GM12878 (cell line): Measurements from ENCODE around the gene SMARCE1. TPM values are rescaled to one million over a fixed set of nuclear protein-coding genes. Genes with fewer than 3 reads are reported as not detected.

Experiments
- ATAC-seq: fragments of 200-7000 bp; cut with Tn5 transposase; 3 replicates; pipeline ENCODE4 v1.9.1; 2020; ENCODE audit warnings: mild to moderate bottlenecking, moderate library complexity
- BruUV-seq: library from RNA; stranded (reverse); fragments of 400-500 nt; replicated peaks from 2 replicates; lab custom pipeline; 2021; lab: Mats Ljungman, UMichigan
- CTCF ChIA-PET: fragments of 300-600 bp; sonication (Branson Sonifier 250); formaldehyde crosslinking; extraction: SDS; loops from one replicate; lab custom pipeline; 2021; ENCODE audit warnings: inconsistent platforms; lab: Yijun Ruan, JAX
- POLR2A ChIA-PET: fragments of 350-600 bp; formaldehyde crosslinking; extraction: SDS; loops from one replicate; lab custom pipeline; 2021; ENCODE audit warnings: inconsistent platforms; lab: Charles Lee
- RAD21 ChIA-PET: fragments of 300-600 bp; sonication (Branson Sonifier 250); formaldehyde crosslinking; loops from one replicate; lab custom pipeline; 2023; ENCODE audit warnings: antibody characterized with exemption; ENCODE audit not compliant: unreplicated experiment; lab: Charles Lee
- SMC1A ChIA-PET: fragments of 300-600 bp; sonication (Branson Sonifier 250); formaldehyde crosslinking; loops from one replicate; lab custom pipeline; 2023; ENCODE audit not compliant: unreplicated experiment, uncharacterized antibody; lab: Charles Lee
- DNase-seq: peaks from one replicate; pipeline ENCODE4 v3.0.0-alpha.2; 2011; ENCODE audit warnings: low read depth, low spot score
- FAIRE-seq: peaks from 3 replicates; lab custom pipeline; 2011; peaks lifted over from hg19 to GRCh38; lab: Jason Lieb, UNC
- H2AFZ ChIP-seq: 2 replicates; pipeline ENCODE4 v1.6.0; 2011; ENCODE audit warnings: low read depth, low read length, control low read depth; ENCODE audit not compliant: control insufficient read depth
- H3K27ac ChIP-seq: 2 replicates; pipeline ENCODE4 v1.5.1; 2011; ENCODE audit warnings: control low read depth; ENCODE audit not compliant: control insufficient read depth, insufficient read depth
- H3K27me3 ChIP-seq, 2 experiments: replicated peaks in 1 of 2; 2 replicates each; pipeline versions ENCODE4 v1.6.0 to v1.6.1; 2011; ENCODE audit warnings: low read length in 1 of 2; ENCODE audit not compliant: control insufficient read depth in 2 of 2, insufficient read depth in 2 of 2
- H3K36me3 ChIP-seq, 2 experiments: 2 replicates each; pipeline ENCODE4 v1.5.1; 2011; ENCODE audit warnings: low read length in 1 of 2; ENCODE audit not compliant: control insufficient read depth in 2 of 2, insufficient read depth in 2 of 2
- H3K4me1 ChIP-seq: 2 replicates; pipeline ENCODE4 v1.6.1; 2011; ENCODE audit warnings: mild to moderate bottlenecking, low read length, moderate library complexity, mixed read lengths; ENCODE audit not compliant: control insufficient read depth, insufficient read depth
- H3K4me2 ChIP-seq: 2 replicates; pipeline ENCODE4 v1.6.0; 2011; ENCODE audit warnings: control low read depth; ENCODE audit not compliant: control insufficient read depth, insufficient read depth
- H3K4me3 ChIP-seq: fragments of 200-600 bp; sonication (generic); 2 replicates; pipeline ENCODE4 v1.5.1; 2016
- H3K79me2 ChIP-seq: 2 replicates; pipeline ENCODE4 v1.6.0; 2011; ENCODE audit warnings: low read length; ENCODE audit not compliant: control insufficient read depth, insufficient read depth
- H3K9ac ChIP-seq: 2 replicates; pipeline ENCODE4 v1.8.0; 2011; ENCODE audit warnings: low read length, control low read depth, mixed read lengths; ENCODE audit not compliant: control insufficient read depth, insufficient read depth
- H3K9me3 ChIP-seq: replicated peaks from 3 replicates; pipeline ENCODE4 v1.5.1; 2011; ENCODE audit warnings: mild to moderate bottlenecking, low read length; ENCODE audit not compliant: control insufficient read depth, insufficient read depth
- H4K20me1 ChIP-seq: 2 replicates; pipeline ENCODE4 v1.6.0; 2011; ENCODE audit not compliant: control insufficient read depth, insufficient read depth
- CEBPB ChIP-seq, 2 experiments: fragments of 150-350 bp in 1 of 2; IDR thresholded peaks; 2 replicates each; pipeline ENCODE4 v1.6.1; 2012 to 2014; ENCODE audit warnings: low read depth in 2 of 2, low read length in 2 of 2, borderline replicate concordance in 1 of 2, inconsistent platforms in 1 of 2
- IKZF1 ChIP-seq: fragments of 450-650 bp; conservative IDR thresholded peaks from 2 replicates; pipeline ENCODE4 v1.6.1; 2017; ENCODE audit warnings: antibody characterized with exemption, mild to moderate bottlenecking
- MTA2 ChIP-seq: fragments of 450-650 bp; IDR thresholded peaks from 2 replicates; pipeline ENCODE4 v1.6.1; 2016; ENCODE audit warnings: low read depth, mild to moderate bottlenecking, moderate library complexity
- POLR2A ChIP-seq: IDR thresholded peaks from 2 replicates; pipeline ENCODE4 v1.6.1; 2011; ENCODE audit warnings: low read depth, mild to moderate bottlenecking, low read length
- RAD51 ChIP-seq: fragments of 450-650 bp; IDR thresholded peaks from 2 replicates; pipeline ENCODE4 v1.6.1; 2016; ENCODE audit warnings: moderate library complexity, mild to moderate bottlenecking, inconsistent platforms
- RFX5 ChIP-seq: IDR thresholded peaks from 2 replicates; pipeline ENCODE4 v1.6.1; 2011; ENCODE audit warnings: low read depth, low read length, improper control_type of control experiment
- SIN3A ChIP-seq: IDR thresholded peaks from 2 replicates; pipeline ENCODE4 v1.6.1; 2012; ENCODE audit warnings: low read depth, low read length, improper control_type of control experiment
- SMC3 ChIP-seq: IDR thresholded peaks from 2 replicates; pipeline ENCODE4 v1.6.1; 2011; ENCODE audit warnings: low read length, improper control_type of control experiment, borderline replicate concordance
- SRF ChIP-seq, 2 experiments: IDR thresholded peaks; 2 replicates each; pipeline ENCODE4 v1.6.1; 2011; ENCODE audit warnings: low read depth in 2 of 2, low read length in 2 of 2, mild to moderate bottlenecking in 1 of 2, moderate library complexity in 1 of 2
- SUPT20H ChIP-seq: IDR thresholded peaks from 2 replicates; pipeline ENCODE4 v1.6.1; 2011; ENCODE audit warnings: low read depth, mild to moderate bottlenecking, low read length, moderate library complexity, borderline replicate concordance; ENCODE audit not compliant: control insufficient read depth
- TAF1 ChIP-seq: IDR thresholded peaks from 2 replicates; pipeline ENCODE4 v1.6.1; 2011; ENCODE audit warnings: mild to moderate bottlenecking, low read depth, low read length, borderline replicate concordance
- YBX1 ChIP-seq: fragments of 450-650 bp; IDR thresholded peaks from 2 replicates; pipeline ENCODE4 v1.6.1; 2016; ENCODE audit warnings: antibody characterized with exemption
- ZNF622 ChIP-seq: fragments of 450-650 bp; IDR thresholded peaks from 2 replicates; pipeline ENCODE4 v1.6.1; 2017; ENCODE audit warnings: mild to moderate bottlenecking, inconsistent platforms
- WGBS: methylation state at CpG from one replicate; pipeline ENCODE4 v1.1.6; 2016; ENCODE audit warnings: low lambda C conversion rate; ENCODE audit not compliant: insufficient replicate concordance, insufficient coverage; ENCODE audit errors: missing lambda C conversion rate; 5-methylcytosine and 5-hydroxymethylcytosine counted together
- in situ Hi-C: fragments of 300-500 bp; cut with MboI; formaldehyde crosslinking; loops from 9 replicates; pipeline ENCODE4 v1.14.3; 2018; ENCODE audit warnings: mixed read lengths
- intact Hi-C: fragments of 100-400 bp; cut with micrococcal nuclease; formaldehyde crosslinking; loops from one replicate; pipeline ENCODE4 v1.14.2; 2022; ENCODE audit not compliant: unreplicated experiment
- polyA plus RNA-seq, 11 experiments: library from polyadenylated mRNA; depleted of rRNA in 4 of 11; unstranded in 6 of 11; stranded (reverse) in 5 of 11; fragments of >200 nt; fragmentation: Nextera tagmentation in 4 of 11; fragmentation: Illumina TruSeq in 1 of 11; extraction: Ambion mirVana in 4 of 11; extraction: Trizol in 1 of 11; gene quantifications; 1 replicate in 1 of 11; 2 replicates in 10 of 11; pipeline versions ENCODE4 v1.2.1 to v1.2.3, GENCODE V29; 2011 to 2016; ENCODE audit warnings: inconsistent platforms in 2 of 11, missing spikeins in 2 of 11, low read depth in 1 of 11
- total RNA-seq, 4 experiments: library from RNA; depleted of rRNA in 3 of 4; stranded (reverse); fragments of >200 nt in 3 of 4; fragmentation: Illumina TruSeq in 1 of 4; extraction: Trizol in 1 of 4; gene quantifications; 2 replicates each; pipeline versions ENCODE4 v1.2.1 to v1.2.3, GENCODE V29; 2013 to 2021
- TF ChIP-seq, protein P1 (sequence below): fragments of 450-650 bp; IDR thresholded peaks from 2 replicates; pipeline ENCODE4 v1.6.1; 2017; ENCODE audit warnings: mild to moderate bottlenecking
- TF ChIP-seq, protein P2 (sequence below): IDR thresholded peaks from 2 replicates; pipeline ENCODE4 v1.6.1; 2012; ENCODE audit warnings: low read depth, low read length, improper control_type of control experiment
- TF ChIP-seq, protein P3 (sequence below): IDR thresholded peaks from 2 replicates; pipeline ENCODE4 v1.6.1; 2011; ENCODE audit warnings: low read depth, mild to moderate bottlenecking, low read length, moderate library complexity, borderline replicate concordance; ENCODE audit errors: extremely low read depth

The SMARCE1 gene
- total and polyA plus RNA-seq, 10 of the 15 experiments (the other 5 are each of a cell fraction or from before 2014, with no cell fraction given), result 87.9 to 191 (median 132) TPM

DNA sequence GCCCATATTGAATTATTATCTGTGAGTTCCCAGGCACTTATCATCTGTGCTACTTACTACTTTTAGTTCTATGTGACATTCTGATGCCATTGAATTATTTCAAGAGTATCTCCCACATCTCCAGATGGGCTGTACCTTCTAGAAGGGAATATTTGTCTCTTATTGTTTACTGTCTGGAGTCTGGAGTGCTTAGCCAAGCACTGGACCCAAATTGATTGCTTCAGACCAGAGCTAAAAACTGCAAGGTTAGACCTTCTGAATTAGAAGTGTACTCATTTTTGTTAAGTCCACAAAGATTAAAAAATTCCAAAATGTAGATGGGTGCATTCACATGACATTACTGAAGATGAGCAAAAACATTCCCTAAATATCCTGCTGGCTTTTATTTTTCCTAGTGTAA is 33.4 kb upstream of the SMARCE1 start:
- POLR2A ChIA-PET, result no interaction called here
- CTCF ChIA-PET, result interaction anchor here (1.2 to 4.1 kb wide), 3 partner anchors 13 to 111 kb away, joined by 3 to 18 read pairs (median 14); no protein-coding TSS in a partner anchor

DNA sequence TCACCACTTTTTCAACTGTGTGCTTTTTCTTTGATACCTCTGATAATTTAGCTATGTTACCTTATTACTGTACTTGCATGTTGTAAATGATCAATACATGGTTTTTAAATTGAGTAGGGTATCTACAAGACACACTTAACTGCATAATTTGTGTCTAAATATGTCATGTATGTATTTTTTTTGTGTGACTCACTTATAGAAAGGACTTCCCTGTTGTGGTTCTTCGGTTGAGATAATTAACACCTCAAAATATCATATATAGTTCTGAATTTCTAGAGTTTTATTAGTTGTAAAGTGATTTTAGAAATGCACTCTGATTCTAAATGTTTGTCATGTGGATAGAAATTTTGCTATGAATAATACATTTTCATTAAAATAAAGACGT is 31.9 kb upstream of the SMARCE1 start:
- in situ Hi-C loops, result no loop called here
- Histone ChIP-seq H3K4me2 (no peak overlapping the region), H3K27me3 (peaks cover 0 to 8% of the 10 kb centered on the region in 2 experiments; a peak in 1 of 4 replicates), H3K27ac (no peak overlapping the region), H2AFZ (no peak overlapping the region), H3K79me2 (no peaks in the 10 kb centered on the region), H4K20me1 (no peaks in the 10 kb centered on the region), H3K9ac (no peak overlapping the region), H3K4me1 (no peaks in the 10 kb centered on the region), H3K36me3 (no peaks in the 10 kb centered on the region), H3K4me3 (no peak overlapping the region; the same call in 1 of the 2 replicates), H3K9me3 (no peaks in the 10 kb centered on the region)
- ChIA-PET RAD21 (interaction anchor here (1.0 to 3.1 kb wide), 7 partner anchors 12 to 262 kb away, joined by 3 to 15 read pairs (median 10); partner anchors contain the start of gene TOP2A), SMC1A (interaction anchor here (0.8 to 9.3 kb wide), 17 partner anchors 9 to 215 kb away, joined by 3 to 58 read pairs (median 4); partner anchors contain the start of gene KRT24), CTCF (interaction anchor here (1.1 to 4.1 kb wide), 5 partner anchors 15 to 64 kb away, joined by 4 to 18 read pairs (median 8); no protein-coding TSS in a partner anchor), POLR2A (interaction anchor here (1.0 to 1.7 kb wide), 3 partner anchors 60 to 65 kb away, joined by 3 read pairs; no protein-coding TSS in a partner anchor)
- BruUV-seq, result no TSS peak
- FAIRE-seq, result no peak
- 3% methylated on average over 2 of the region's 2 CpGs for WGBS
- peak; percentile 76 for ATAC-seq
- no peak for DNase-seq
- intact Hi-C loops, result loop anchor here (5.0 kb wide), 1 partner anchor 98 kb away; no protein-coding TSS in a partner anchor
- TF ChIP-seq ZNF622, result no peak
- TF ChIP-seq, protein P1, sequence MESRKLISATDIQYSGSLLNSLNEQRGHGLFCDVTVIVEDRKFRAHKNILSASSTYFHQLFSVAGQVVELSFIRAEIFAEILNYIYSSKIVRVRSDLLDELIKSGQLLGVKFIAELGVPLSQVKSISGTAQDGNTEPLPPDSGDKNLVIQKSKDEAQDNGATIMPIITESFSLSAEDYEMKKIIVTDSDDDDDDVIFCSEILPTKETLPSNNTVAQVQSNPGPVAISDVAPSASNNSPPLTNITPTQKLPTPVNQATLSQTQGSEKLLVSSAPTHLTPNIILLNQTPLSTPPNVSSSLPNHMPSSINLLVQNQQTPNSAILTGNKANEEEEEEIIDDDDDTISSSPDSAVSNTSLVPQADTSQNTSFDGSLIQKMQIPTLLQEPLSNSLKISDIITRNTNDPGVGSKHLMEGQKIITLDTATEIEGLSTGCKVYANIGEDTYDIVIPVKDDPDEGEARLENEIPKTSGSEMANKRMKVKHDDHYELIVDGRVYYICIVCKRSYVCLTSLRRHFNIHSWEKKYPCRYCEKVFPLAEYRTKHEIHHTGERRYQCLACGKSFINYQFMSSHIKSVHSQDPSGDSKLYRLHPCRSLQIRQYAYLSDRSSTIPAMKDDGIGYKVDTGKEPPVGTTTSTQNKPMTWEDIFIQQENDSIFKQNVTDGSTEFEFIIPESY, result no peak
- no peak for TF ChIP-seq SIN3A
- TF ChIP-seq RAD51, result no peak
- TF ChIP-seq YBX1, result no peak
- no peak for TF ChIP-seq TAF1
- TF ChIP-seq SRF (IDR thresholded peaks at IDR 0.05; ENCODE audit: low read depth in 2 of 2, low read length in 2 of 2), result no peak
- no peak for TF ChIP-seq CEBPB (IDR thresholded peaks at IDR 0.05; ENCODE audit: borderline replicate concordance in 1 of 2, low read depth in 2 of 2, low read length in 2 of 2)
- TF ChIP-seq RFX5, result no peak
- TF ChIP-seq, protein P2, sequence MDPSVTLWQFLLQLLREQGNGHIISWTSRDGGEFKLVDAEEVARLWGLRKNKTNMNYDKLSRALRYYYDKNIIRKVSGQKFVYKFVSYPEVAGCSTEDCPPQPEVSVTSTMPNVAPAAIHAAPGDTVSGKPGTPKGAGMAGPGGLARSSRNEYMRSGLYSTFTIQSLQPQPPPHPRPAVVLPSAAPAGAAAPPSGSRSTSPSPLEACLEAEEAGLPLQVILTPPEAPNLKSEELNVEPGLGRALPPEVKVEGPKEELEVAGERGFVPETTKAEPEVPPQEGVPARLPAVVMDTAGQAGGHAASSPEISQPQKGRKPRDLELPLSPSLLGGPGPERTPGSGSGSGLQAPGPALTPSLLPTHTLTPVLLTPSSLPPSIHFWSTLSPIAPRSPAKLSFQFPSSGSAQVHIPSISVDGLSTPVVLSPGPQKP, result no peak
- TF ChIP-seq IKZF1, result no peak
- peak; percentile 60 for TF ChIP-seq MTA2

More for the DNA sequence above, 33.4 kb upstream of the SMARCE1 start:
- Histone ChIP-seq H3K36me3 (no peaks in the 10 kb centered on the region), H3K4me3 (no peak overlapping the region), H3K27ac (no peak overlapping the region), H2AFZ (no peak overlapping the region), H3K9ac (no peak overlapping the region), H4K20me1 (no peaks in the 10 kb centered on the region), H3K4me2 (no peak overlapping the region), H3K9me3 (no peaks in the 10 kb centered on the region), H3K27me3 (0 out of 4 replicates have a peak, but pooled peaks cover 0 to 6% of the 10 kb centered on the region in 2 experiments), H3K79me2 (no peaks in the 10 kb centered on the region), H3K4me1 (no peaks in the 10 kb centered on the region)
- RAD21 ChIA-PET, result interaction anchor here (3.1 kb wide), 1 partner anchor 56 kb away, joined by 15 read pairs; no protein-coding TSS in a partner anchor
- in situ Hi-C loops, result no loop called here
- no peak for DNase-seq
- no peak for FAIRE-seq
- SMC1A ChIA-PET, result interaction anchor here (0.7 to 9.3 kb wide), 8 partner anchors 13 to 1837 kb away, joined by 3 to 58 read pairs (median 4); no protein-coding TSS in a partner anchor
- no TSS peak for BruUV-seq
- intact Hi-C loops, result no loop called here
- TF ChIP-seq, protein P3, sequence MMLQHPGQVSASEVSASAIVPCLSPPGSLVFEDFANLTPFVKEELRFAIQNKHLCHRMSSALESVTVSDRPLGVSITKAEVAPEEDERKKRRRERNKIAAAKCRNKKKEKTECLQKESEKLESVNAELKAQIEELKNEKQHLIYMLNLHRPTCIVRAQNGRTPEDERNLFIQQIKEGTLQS, result no peak
- no peak for TF ChIP-seq SMC3
- no peak for TF ChIP-seq SUPT20H
- TF ChIP-seq POLR2A, result no peak
- TF ChIP-seq, all 136 proteins: peak for 0
- no peak for ATAC-seq
